Measurements from ENCODE around the gene RND3. TPM values are rescaled to one million over a fixed set of nuclear protein-coding genes. Genes with fewer than 3 reads are reported as not detected.

RND3 gene
- total and polyA plus RNA-seq, 2 donors (not counting 1 experiment from before 2014, with no cell fraction given) = not detected

GRCh38 chr2:150520887-150521664 is 33.6 kb upstream of the RND3 start:
- ChIA-PET POLR2A (no interaction called here), CTCF (no interaction called here)
- 85% methylated on average over 4 of the region's 4 CpGs for WGBS (ENCODE audit: insufficient coverage)
- Mint-ChIP-seq H3K4me3 (no peak overlapping the region), H3K27me3 (no peaks in the 10 kb centered on the region), H3K4me1 (no peaks in the 10 kb centered on the region), H3K9me3 (ENCODE audit: insufficient read depth) (peaks cover 7% of the 10 kb centered on the region), H3K27ac (no peak overlapping the region)
- intact Hi-C loops (cut with micrococcal nuclease) = no loop called here
- H2AFZ ChIP-seq (ENCODE audit: insufficient read depth, low read depth, low read length, poor library complexity, severe bottlenecking) = no peak overlapping the region
- H3K4me1 ChIP-seq (ENCODE audit: control insufficient read depth in 2 of 2, insufficient read depth in 2 of 2, low read length in 2 of 2) = no peaks in the 10 kb centered on the region
- DNase-seq (no peak), ATAC-seq (ENCODE audit: low read depth) (no peak)
- no peaks in the 10 kb centered on the region for H3K27me3 ChIP-seq (replicated peaks in 1 of 4; ENCODE audit: control extremely low read depth in 1 of 4, control insufficient read depth in 3 of 4, insufficient read depth in 4 of 4, low read length in 3 of 4)
- no peak overlapping the region for H3K4me2 ChIP-seq (replicated peaks; ENCODE audit: low read depth, low read length, poor library complexity, severe bottlenecking)
- H3K27ac ChIP-seq (ENCODE audit: low read length in 2 of 2) = no peak overlapping the region
- no peaks in the 10 kb centered on the region for H3K36me3 ChIP-seq (replicated peaks in 1 of 2; ENCODE audit: control extremely low read depth in 1 of 2, control insufficient read depth in 1 of 2, extremely low read depth in 1 of 2, insufficient read depth in 2 of 2, low read length in 1 of 2)
- no peak overlapping the region for H3K4me3 ChIP-seq (ENCODE audit: control extremely low read depth in 1 of 5, extremely low read depth in 1 of 5, insufficient read depth in 1 of 5, low read depth in 2 of 5, low read length in 4 of 5)
- no peaks in the 10 kb centered on the region for H3K79me2 ChIP-seq (ENCODE audit: control insufficient read depth, insufficient read depth, low read length)
- H3K9me3 ChIP-seq (ENCODE audit: control extremely low read depth in 1 of 3, control insufficient read depth in 2 of 3, insufficient read depth in 1 of 3, low read length in 2 of 3) = peaks cover 0 to 6% (median 0%) of the 10 kb centered on the region in 3 donors
- no peak for TF ChIP-seq CTCF (IDR thresholded peaks at IDR 0.05)
- no peak for TF ChIP-seq EZH2 (IDR thresholded peaks at IDR 0.05; ENCODE audit: borderline replicate concordance, insufficient read depth, low read depth, low read length, poor library complexity, severe bottlenecking)
- H3K9ac ChIP-seq (ENCODE audit: low read length) = no peak overlapping the region
- H4K20me1 ChIP-seq (ENCODE audit: control insufficient read depth, insufficient read depth, low read length, poor library complexity, severe bottlenecking) = no peaks in the 10 kb centered on the region

GRCh38 chr2:150520033-150520432 is 32.6 kb upstream of the RND3 start:
- Mint-ChIP-seq H3K4me3 (no peak overlapping the region), H3K9me3 (ENCODE audit: insufficient read depth) (peaks cover 7% of the 10 kb centered on the region), H3K4me1 (no peaks in the 10 kb centered on the region), H3K27me3 (no peaks in the 10 kb centered on the region), H3K27ac (no peak overlapping the region)
- Histone ChIP-seq H4K20me1 (ENCODE audit: control insufficient read depth, insufficient read depth, low read length, poor library complexity, severe bottlenecking) (no peaks in the 10 kb centered on the region), H3K9me3 (ENCODE audit: control extremely low read depth in 1 of 3, control insufficient read depth in 2 of 3, insufficient read depth in 1 of 3, low read length in 2 of 3) (peaks cover 0 to 6% (median 0%) of the 10 kb centered on the region in 3 donors), H3K4me2 (replicated peaks; ENCODE audit: low read depth, low read length, poor library complexity, severe bottlenecking) (no peak overlapping the region), H3K9ac (ENCODE audit: low read length) (no peak overlapping the region), H3K4me1 (ENCODE audit: control insufficient read depth in 2 of 2, insufficient read depth in 2 of 2, low read length in 2 of 2) (no peaks in the 10 kb centered on the region), H3K27ac (ENCODE audit: low read length in 2 of 2) (no peak overlapping the region), H3K79me2 (ENCODE audit: control insufficient read depth, insufficient read depth, low read length) (no peaks in the 10 kb centered on the region), H3K27me3 (replicated peaks in 1 of 4; ENCODE audit: control extremely low read depth in 1 of 4, control insufficient read depth in 3 of 4, insufficient read depth in 4 of 4, low read length in 3 of 4) (no peaks in the 10 kb centered on the region), H3K4me3 (ENCODE audit: control extremely low read depth in 1 of 5, extremely low read depth in 1 of 5, insufficient read depth in 1 of 5, low read depth in 2 of 5, low read length in 4 of 5) (no peak overlapping the region), H3K36me3 (replicated peaks in 1 of 2; ENCODE audit: control extremely low read depth in 1 of 2, control insufficient read depth in 1 of 2, extremely low read depth in 1 of 2, insufficient read depth in 2 of 2, low read length in 1 of 2) (no peaks in the 10 kb centered on the region), H2AFZ (ENCODE audit: insufficient read depth, low read depth, low read length, poor library complexity, severe bottlenecking) (no peak overlapping the region)
- intact Hi-C loops (cut with micrococcal nuclease) = no loop called here
- DNase-seq (no peak), ATAC-seq (ENCODE audit: low read depth) (no peak)
- no peak for TF ChIP-seq EZH2 (IDR thresholded peaks at IDR 0.05; ENCODE audit: borderline replicate concordance, insufficient read depth, low read depth, low read length, poor library complexity, severe bottlenecking)
- no peak for TF ChIP-seq CTCF (IDR thresholded peaks at IDR 0.05)
- POLR2A ChIA-PET = no interaction called here
- WGBS (ENCODE audit: insufficient coverage) = no CpG with 5 or more reads among the region's 4 CpGs
- CTCF ChIA-PET = no interaction called here
